H1 (cell line): Measurements from ENCODE around the gene TMEM209. TPM values are rescaled to one million over a fixed set of nuclear protein-coding genes. Genes with fewer than 3 reads are reported as not detected.
"Not testable (repeated sequence)": the region's sequence is repeated elsewhere in the genome, so short reads cannot be mapped to it uniquely, and the experiment has no call there.

Experiments used
- CTCF ChIA-PET: fragments of 300-600 bp; sonication (Branson Sonifier 250); formaldehyde crosslinking; loops from one replicate; lab custom pipeline; 2021; ENCODE audit not compliant: partially characterized antibody; lab: Charles Lee
- POLR2A ChIA-PET: fragments of 300-600 bp; sonication (Branson Sonifier 250); formaldehyde crosslinking; loops from one replicate; lab custom pipeline; 2021; ENCODE audit warnings: inconsistent platforms; ENCODE audit not compliant: partially characterized antibody; lab: Charles Lee
- DNase-seq, 2 experiments: peaks; one replicate each; pipeline versions ENCODE4 v3.0.0 to v3.0.0-alpha.2; 2010 to 2022; ENCODE audit warnings: low spot score in 2 of 2, low read depth in 1 of 2, mixed read lengths in 1 of 2
- FAIRE-seq: peaks from 2 replicates; lab custom pipeline; 2011; peaks lifted over from hg19 to GRCh38; lab: Jason Lieb, UNC
- H2AFZ ChIP-seq: 2 replicates; pipeline ENCODE4 v1.8.1; 2012; ENCODE audit warnings: low read length, inconsistent platforms
- H2AK5ac ChIP-seq: 2 replicates; pipeline ENCODE4 v1.6.1; 2013; ENCODE audit warnings: low read depth, low read length
- H2BK120ac ChIP-seq: replicated peaks from 2 replicates; pipeline ENCODE3; 2013; ENCODE audit warnings: low read depth, low read length, inconsistent platforms
- H2BK12ac ChIP-seq: 2 replicates; pipeline ENCODE4 v1.6.1; 2013; ENCODE audit warnings: low read depth, low read length
- H2BK15ac ChIP-seq: 2 replicates; pipeline ENCODE4 v1.6.1; 2013; ENCODE audit warnings: low read length
- H2BK20ac ChIP-seq: 2 replicates; pipeline ENCODE4 v1.6.1; 2013; ENCODE audit warnings: low read length
- H2BK5ac ChIP-seq: 2 replicates; pipeline ENCODE4 v1.6.1; 2013; ENCODE audit warnings: low read depth, low read length
- H3K14ac ChIP-seq: 2 replicates; pipeline ENCODE4 v1.6.1; 2013; ENCODE audit warnings: inconsistent platforms; ENCODE audit not compliant: insufficient read length
- H3K18ac ChIP-seq: 2 replicates; pipeline ENCODE4 v1.6.1; 2013; ENCODE audit warnings: low read length; ENCODE audit errors: extremely low read depth
- H3K23ac ChIP-seq: 2 replicates; pipeline ENCODE4 v1.6.1; 2013; ENCODE audit warnings: inconsistent platforms; ENCODE audit not compliant: insufficient read length
- H3K23me2 ChIP-seq: 2 replicates; pipeline ENCODE4 v1.6.1; 2013; ENCODE audit warnings: low read depth, low read length
- H3K27ac ChIP-seq: 2 replicates; pipeline ENCODE4 v1.6.1; 2011; ENCODE audit warnings: low read depth, low read length, inconsistent platforms
- H3K27me3 ChIP-seq, 4 experiments: replicated peaks in 1 of 4; 1 replicate in 1 of 4; 2 replicates in 3 of 4; pipeline versions ENCODE4 v1.6.1 to v1.8.1; 2011 to 2013; ENCODE audit warnings: low read length in 3 of 4, mild to moderate bottlenecking in 3 of 4, inconsistent platforms in 2 of 4, mixed read lengths in 2 of 4, moderate library complexity in 1 of 4; ENCODE audit not compliant: control insufficient read depth in 3 of 4, insufficient read depth in 3 of 4; ENCODE audit errors: extremely low read depth in 1 of 4
- H3K36me3 ChIP-seq, 4 experiments: 2 replicates each; pipeline versions ENCODE4 v1.6.1 to v1.8.1; 2011 to 2013; ENCODE audit warnings: mild to moderate bottlenecking in 4 of 4, low read length in 3 of 4, moderate library complexity in 2 of 4, control low read depth in 1 of 4, inconsistent platforms in 1 of 4; ENCODE audit not compliant: insufficient read depth in 4 of 4, control insufficient read depth in 2 of 4
- H3K4ac ChIP-seq: replicated peaks from 2 replicates; pipeline ENCODE3; 2013; ENCODE audit warnings: low read length, low read depth, mixed read lengths, inconsistent platforms; ENCODE audit not compliant: insufficient read length
- H3K4me1 ChIP-seq, 4 experiments: replicated peaks in 1 of 4; 1 replicate in 1 of 4; 2 replicates in 3 of 4; pipeline versions ENCODE4 v1.6.1 to v1.8.1; 2011 to 2013; ENCODE audit warnings: low read length in 3 of 4, inconsistent platforms in 2 of 4, mixed read lengths in 1 of 4; ENCODE audit not compliant: insufficient read depth in 4 of 4, control insufficient read depth in 3 of 4
- H3K4me2 ChIP-seq, 2 experiments: 2 replicates each; pipeline versions ENCODE4 v1.6.1 to v1.8.1; 2011 to 2013; ENCODE audit warnings: low read depth in 2 of 2, low read length in 2 of 2, control low read depth in 1 of 2, inconsistent platforms in 1 of 2, mild to moderate bottlenecking in 1 of 2; ENCODE audit not compliant: insufficient read depth in 1 of 2
- H3K4me3 ChIP-seq, 4 experiments: fragments of 200-600, 300-600 bp in 1 of 4; sonication (generic), shearing (Covaris generic), sonication (Bioruptor Twin) in 1 of 4; 2 replicates each; pipeline versions ENCODE4 v1.5.1 to v1.8.1; 2011 to 2016; ENCODE audit warnings: low read length in 4 of 4, low read depth in 3 of 4, control low read depth in 2 of 4, inconsistent platforms in 2 of 4, mild to moderate bottlenecking in 2 of 4, mixed read lengths in 1 of 4, moderate library complexity in 1 of 4; ENCODE audit not compliant: insufficient read depth in 2 of 4; ENCODE audit errors: extremely low read depth in 1 of 4
- H3K56ac ChIP-seq: replicated peaks from 2 replicates; pipeline ENCODE3; 2013; ENCODE audit warnings: low read depth, mild to moderate bottlenecking, mixed read lengths, low read length, inconsistent platforms; ENCODE audit not compliant: insufficient read length
- H3K79me1 ChIP-seq: 2 replicates; pipeline ENCODE4 v1.6.1; 2013; ENCODE audit warnings: low read depth, low read length, control low read depth
- H3K79me2 ChIP-seq, 2 experiments: 2 replicates each; pipeline versions ENCODE4 v1.6.1 to v1.8.1; 2012 to 2013; ENCODE audit warnings: low read length in 2 of 2, mild to moderate bottlenecking in 2 of 2, inconsistent platforms in 1 of 2; ENCODE audit not compliant: insufficient read depth in 2 of 2, control insufficient read depth in 1 of 2
- H3K9ac ChIP-seq, 4 experiments: replicated peaks in 1 of 4; 1 replicate in 1 of 4; 2 replicates in 3 of 4; pipeline versions ENCODE4 v1.6.1 to v1.8.1; 2011 to 2013; ENCODE audit warnings: low read depth in 3 of 4, low read length in 3 of 4, control low read depth in 2 of 4, mild to moderate bottlenecking in 2 of 4, moderate library complexity in 2 of 4, inconsistent platforms in 1 of 4; ENCODE audit errors: extremely low read depth in 1 of 4
- H3K9me3 ChIP-seq, 2 experiments: 2 replicates each; pipeline versions ENCODE4 v1.6.1 to v1.8.1; 2012 to 2013; ENCODE audit warnings: mild to moderate bottlenecking in 2 of 2, moderate library complexity in 2 of 2, control low read depth in 1 of 2, inconsistent platforms in 1 of 2, low read depth in 1 of 2, low read length in 1 of 2, mixed read lengths in 1 of 2; ENCODE audit not compliant: insufficient read depth in 2 of 2
- H4K20me1 ChIP-seq, 2 experiments: replicated peaks in 1 of 2; 2 replicates each; pipeline versions ENCODE3 to v1.8.1; 2011 to 2013; ENCODE audit warnings: inconsistent platforms in 2 of 2, low read length in 2 of 2, mild to moderate bottlenecking in 1 of 2; ENCODE audit not compliant: insufficient read depth in 2 of 2, control insufficient read depth in 1 of 2
- H4K5ac ChIP-seq: 2 replicates; pipeline ENCODE4 v1.6.1; 2013; ENCODE audit warnings: low read length, low read depth, mixed read lengths, inconsistent platforms; ENCODE audit not compliant: insufficient read length
- H4K8ac ChIP-seq: 2 replicates; pipeline ENCODE4 v1.8.0; 2013; ENCODE audit warnings: mild to moderate bottlenecking, moderate library complexity, low read length, inconsistent platforms; ENCODE audit not compliant: insufficient read depth; ENCODE audit errors: extremely low read depth
- H4K91ac ChIP-seq: replicated peaks from 2 replicates; pipeline ENCODE3; 2013; ENCODE audit warnings: low read length, mixed read lengths, inconsistent platforms; ENCODE audit not compliant: insufficient read length
- WGBS, 2 experiments: shearing (Covaris generic) in 1 of 2; methylation state at CpG; one replicate each; pipeline versions ENCODE4 v1.1.6 to v1.1.7; 2013 to 2015; ENCODE audit warnings: low lambda C conversion rate in 2 of 2, mixed read lengths in 2 of 2, inconsistent platforms in 1 of 2, low coverage in 1 of 2, missing lambda C conversion rate in 1 of 2; ENCODE audit not compliant: insufficient replicate concordance in 2 of 2, insufficient coverage in 1 of 2, insufficient read length in 1 of 2; ENCODE audit errors: extremely low coverage in 1 of 2, missing lambda C conversion rate in 1 of 2; 5-methylcytosine and 5-hydroxymethylcytosine counted together
- polyA plus RNA-seq, 7 experiments: library from polyadenylated mRNA; depleted of rRNA in 3 of 7; stranded (reverse) in 5 of 7; unstranded in 2 of 7; fragments of >200 nt in 5 of 7; fragments of 200-250 nt in 2 of 7; gene quantifications; 1 replicate in 5 of 7; 2 replicates in 1 of 7; 4 replicates in 1 of 7; pipeline versions ENCODE4 v1.2.1 to v1.2.3, GENCODE V29; 2011 to 2013; ENCODE audit warnings: missing spikeins in 2 of 7, mixed read lengths in 2 of 7
- total RNA-seq: library from RNA; stranded (reverse); fragmentation: NEBNext Ultra II Directional; extraction: Animal tissue kit (Norgen Biotek cat#: 25700); gene quantifications from 2 replicates; pipeline ENCODE4 v1.2.1, GENCODE V29; 2021

TMEM209 gene
- total and polyA plus RNA-seq, 2 of the 8 experiments (the other 6 are each of a cell fraction or from before 2014, with no cell fraction given): 28.5 to 30.5 TPM

DNA sequence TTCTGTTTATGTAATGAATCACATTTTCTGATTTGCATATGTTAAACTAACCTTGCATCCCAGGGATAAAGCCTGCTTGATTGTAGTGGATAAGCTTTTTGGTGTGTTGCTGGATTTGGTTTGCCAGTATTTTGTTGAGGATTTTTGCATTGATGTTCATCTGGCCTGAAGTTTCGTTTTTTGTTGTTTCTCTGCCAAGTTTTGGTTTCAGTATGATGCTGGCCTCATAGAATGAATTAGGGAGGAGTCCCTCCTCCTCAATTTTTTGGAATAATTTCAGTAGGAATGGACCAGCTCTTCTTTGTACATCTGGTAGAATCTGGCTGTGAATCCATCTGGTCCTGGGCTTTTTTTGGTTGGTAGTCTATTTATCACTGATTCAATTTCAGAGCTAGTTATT is 38.3 kb upstream of the TMEM209 start:
- H3K4me3 ChIP-seq, H3K27ac ChIP-seq, POLR2A ChIA-PET, H2BK12ac ChIP-seq, H3K4me2 ChIP-seq, H2BK15ac ChIP-seq, DNase-seq, H3K79me1 ChIP-seq, H3K4ac ChIP-seq, H3K9ac ChIP-seq, H2BK5ac ChIP-seq, H2AFZ ChIP-seq, H3K18ac ChIP-seq, H2BK120ac ChIP-seq, H3K14ac ChIP-seq, FAIRE-seq, H3K23ac ChIP-seq, H3K36me3 ChIP-seq, H2BK20ac ChIP-seq, H3K56ac ChIP-seq, H3K79me2 ChIP-seq, H4K8ac ChIP-seq, H4K91ac ChIP-seq, H3K23me2 ChIP-seq, H2AK5ac ChIP-seq, H4K5ac ChIP-seq, H3K9me3 ChIP-seq, H4K20me1 ChIP-seq, H3K27me3 ChIP-seq, H3K4me1 ChIP-seq: not testable (repeated sequence)
- CTCF ChIA-PET: interaction anchor here (0.8 to 2.5 kb wide), 21 partner anchors 17 to 671 kb away, joined by 3 to 15 read pairs (median 4); partner anchors contain the start of genes CPA1, MEST and TMEM209
- 73% methylated on average over 1 of the region's 1 CpG; no CpG with 5 or more reads in 1 of the 2 experiments for WGBS, 2 experiments
